K562 (cell line): ENCODE results near the gene SIGLEC11. TPM values are rescaled to one million over a fixed set of nuclear protein-coding genes. Genes with fewer than 3 reads are reported as not detected.

Experiments
- CBX2 ChIP-seq: fragments of 200-600 bp; sonication (generic); IDR thresholded peaks from one replicate; pipeline ENCODE4 v1.6.1; 2012; ENCODE audit warnings: mild to moderate bottlenecking, low read length, inconsistent platforms; ENCODE audit not compliant: insufficient read depth, poor library complexity, severe bottlenecking
- CEBPB ChIP-seq: fragments of 450-650 bp; IDR thresholded peaks from 2 replicates; pipeline ENCODE4 v1.6.1; 2016; ENCODE audit warnings: missing genetic modification characterization, missing compliant biosample characterization
- CREB3L1 ChIP-seq: fragments of 450-650 bp; IDR thresholded peaks from 2 replicates; pipeline ENCODE4 v1.6.1; 2014; ENCODE audit warnings: low read depth, mild to moderate bottlenecking, moderate library complexity, borderline replicate concordance
- CTCF ChIP-seq, 3 experiments: IDR thresholded peaks in 2 of 3; conservative IDR thresholded peaks in 1 of 3; 2 replicates each; pipeline ENCODE4 v1.5.1; 2011 to 2012; ENCODE audit warnings: low read length in 3 of 3, mild to moderate bottlenecking in 3 of 3, control low read depth in 2 of 3, improper control_type of control experiment in 1 of 3, inconsistent platforms in 1 of 3, low read depth in 1 of 3, mixed read lengths in 1 of 3, moderate library complexity in 1 of 3; ENCODE audit not compliant: insufficient read depth in 2 of 3
- JUN ChIP-seq, 2 experiments: sonication (generic) in 1 of 2; formaldehyde crosslinking in 1 of 2; IDR thresholded peaks; 2 replicates each; pipeline versions ENCODE4 v1.6.1 to v1.8.0; 2012 to 2022; ENCODE audit warnings: borderline replicate concordance in 2 of 2, mild to moderate bottlenecking in 2 of 2, improper control_type of control experiment in 1 of 2, low read depth in 1 of 2, low read length in 1 of 2, missing genetic modification reagents in 1 of 2
- LARP7 ChIP-seq: fragments of 450-650 bp; IDR thresholded peaks from 2 replicates; pipeline ENCODE4 v1.6.1; 2016
- PHB2 ChIP-seq: fragments of 450-650 bp; IDR thresholded peaks from 2 replicates; pipeline ENCODE4 v1.6.1; 2017; ENCODE audit warnings: low read depth
- POLR2G ChIP-seq: fragments of 200-400 bp; formaldehyde crosslinking; IDR thresholded peaks from 2 replicates; pipeline ENCODE4 v1.6.1; 2017; ENCODE audit warnings: low read depth, mild to moderate bottlenecking, antibody characterized with exemption, low read length, moderate library complexity
- RBFOX2 ChIP-seq: fragments of 200-400 bp; formaldehyde crosslinking; IDR thresholded peaks from 2 replicates; pipeline ENCODE4 v1.6.1; 2017; ENCODE audit warnings: low read depth, mild to moderate bottlenecking, low read length, moderate library complexity
- SOX6 ChIP-seq: fragments of 450-650 bp; IDR thresholded peaks from 2 replicates; pipeline ENCODE4 v1.6.1; 2014; ENCODE audit warnings: mild to moderate bottlenecking
- SP1 ChIP-seq: sonication (generic); formaldehyde crosslinking; IDR thresholded peaks from 2 replicates; pipeline ENCODE4 v1.8.1; 2022; ENCODE audit warnings: mild to moderate bottlenecking, missing genetic modification reagents
- TCF7 ChIP-seq: sonication (generic); IDR thresholded peaks from 2 replicates; pipeline ENCODE4 v1.6.1; 2016; ENCODE audit warnings: antibody characterized with exemption, borderline replicate concordance
- TEAD1 ChIP-seq, 2 experiments: fragments of 450-650 bp in 1 of 2; sonication (generic) in 1 of 2; formaldehyde crosslinking; IDR thresholded peaks; 2 replicates each; pipeline versions ENCODE4 v1.4.0 to v1.8.0; 2020 to 2022; ENCODE audit warnings: mild to moderate bottlenecking in 2 of 2, missing genetic modification reagents in 1 of 2
- ZNF174 ChIP-seq: fragments of 250-450 bp; sonication (Bioruptor Pico); IDR thresholded peaks from 2 replicates; pipeline ENCODE4 v1.4.0; 2020; ENCODE audit warnings: mild to moderate bottlenecking
- ZNF79 ChIP-seq: fragments of 250-450 bp; sonication (Bioruptor Pico); IDR thresholded peaks from 2 replicates; pipeline ENCODE4 v1.4.0; 2020; ENCODE audit warnings: low read depth, mild to moderate bottlenecking, moderate library complexity
- polyA plus RNA-seq, 8 experiments: library from polyadenylated mRNA; depleted of rRNA in 4 of 8; stranded (reverse) in 5 of 8; unstranded in 3 of 8; fragments of >200 nt; fragmentation: Nextera tagmentation in 2 of 8; fragmentation: Illumina TruSeq in 1 of 8; extraction: Ambion mirVana in 2 of 8; extraction: Trizol in 1 of 8; gene quantifications; 2 replicates each; pipeline versions ENCODE4 v1.2.1 to v1.2.3, GENCODE V29; 2011 to 2014; ENCODE audit warnings: inconsistent platforms in 1 of 8, missing spikeins in 1 of 8
- total RNA-seq, 7 experiments: library from RNA; depleted of rRNA in 6 of 7; stranded (reverse); fragments of >200 nt in 6 of 7; fragmentation: Illumina TruSeq in 2 of 7; extraction: Trizol in 2 of 7; gene quantifications; 2 replicates each; pipeline versions ENCODE4 v1.2.1 to v1.2.3, GENCODE V29; 2011 to 2021; ENCODE audit warnings: low replicate concordance in 1 of 7
- TF ChIP-seq, protein P1 (sequence below): fragments of 250-450 bp; sonication (Bioruptor Pico); IDR thresholded peaks from 2 replicates; pipeline ENCODE4 v1.9.0; 2021; ENCODE audit warnings: mild to moderate bottlenecking, inconsistent platforms
- TF ChIP-seq, protein P2 (sequence below): fragments of 250-450 bp; sonication (Bioruptor Pico); IDR thresholded peaks from 2 replicates; pipeline ENCODE4 v1.4.0; 2020; ENCODE audit warnings: mild to moderate bottlenecking, moderate library complexity, borderline replicate concordance

Gene SIGLEC11
- total and polyA plus RNA-seq, 9 of the 15 experiments (the other 6 are each of a cell fraction or from before 2014, with no cell fraction given): not detected

DNA sequence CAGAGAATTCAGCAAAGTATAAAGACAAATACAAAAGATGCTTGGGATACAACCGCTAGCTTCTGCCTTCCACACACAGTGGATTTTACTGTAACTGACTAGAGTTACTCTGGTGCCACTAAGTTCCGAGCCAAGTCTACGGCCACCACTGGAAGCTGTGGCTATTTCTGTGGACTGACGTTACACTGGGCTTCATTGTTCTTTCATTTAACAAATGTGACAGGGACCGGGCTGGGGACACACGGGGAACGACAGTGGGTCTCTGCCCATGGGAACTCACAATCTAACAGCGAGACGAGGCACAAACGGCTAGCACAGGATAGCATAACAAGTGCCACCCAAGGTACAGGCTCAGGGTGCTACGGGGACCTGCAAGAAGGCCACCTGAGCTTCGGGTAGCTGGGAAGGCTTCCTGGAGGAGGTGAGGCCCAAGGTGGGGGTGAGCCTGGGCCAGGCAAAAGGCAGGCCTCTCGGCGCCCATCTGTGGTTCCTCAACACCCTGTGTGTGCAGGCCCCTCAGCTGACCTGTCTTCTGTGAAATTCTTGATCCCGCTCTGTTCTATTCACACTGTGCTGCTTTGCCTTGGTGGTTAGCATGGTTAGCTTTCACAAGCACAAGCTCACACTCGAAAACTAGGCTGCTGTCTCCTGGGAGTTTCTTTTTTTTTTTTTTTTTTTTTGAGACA lies 54.0 kb downstream of the SIGLEC11 start (continued):
- TF ChIP-seq JUN (IDR thresholded peaks at IDR 0.05; ENCODE audit: borderline replicate concordance, low read depth, low read length) (no peak), JUN (CRISPR knock-in tag; IDR thresholded peaks at IDR 0.05; ENCODE audit: borderline replicate concordance) (no peak), LARP7 (no peak), SP1 (CRISPR knock-in tag) (no peak), POLR2G (peak; percentile 57; the same call in 1 of the 2 replicates), CREB3L1 (no peak), RBFOX2 (peak; percentile 16; the same call in 1 of the 2 replicates), SOX6 (no peak), CTCF (IDR thresholded peaks at IDR 0.05 in 2 of 3, conservative IDR thresholded peaks at IDR 0.05 in 1 of 3; ENCODE audit: insufficient read depth in 2 of 3, low read depth in 1 of 3, low read length in 3 of 3) (no peak), CBX2 (no peak), PHB2 (no peak), TEAD1 (CRISPR knock-in tag; IDR thresholded peaks at IDR 0.05) (no peak), TCF7 (no peak), ZNF174 (no peak), ZNF79 (CRISPR knock-in tag) (no peak), CEBPB (no peak)
- TF ChIP-seq, protein P1, sequence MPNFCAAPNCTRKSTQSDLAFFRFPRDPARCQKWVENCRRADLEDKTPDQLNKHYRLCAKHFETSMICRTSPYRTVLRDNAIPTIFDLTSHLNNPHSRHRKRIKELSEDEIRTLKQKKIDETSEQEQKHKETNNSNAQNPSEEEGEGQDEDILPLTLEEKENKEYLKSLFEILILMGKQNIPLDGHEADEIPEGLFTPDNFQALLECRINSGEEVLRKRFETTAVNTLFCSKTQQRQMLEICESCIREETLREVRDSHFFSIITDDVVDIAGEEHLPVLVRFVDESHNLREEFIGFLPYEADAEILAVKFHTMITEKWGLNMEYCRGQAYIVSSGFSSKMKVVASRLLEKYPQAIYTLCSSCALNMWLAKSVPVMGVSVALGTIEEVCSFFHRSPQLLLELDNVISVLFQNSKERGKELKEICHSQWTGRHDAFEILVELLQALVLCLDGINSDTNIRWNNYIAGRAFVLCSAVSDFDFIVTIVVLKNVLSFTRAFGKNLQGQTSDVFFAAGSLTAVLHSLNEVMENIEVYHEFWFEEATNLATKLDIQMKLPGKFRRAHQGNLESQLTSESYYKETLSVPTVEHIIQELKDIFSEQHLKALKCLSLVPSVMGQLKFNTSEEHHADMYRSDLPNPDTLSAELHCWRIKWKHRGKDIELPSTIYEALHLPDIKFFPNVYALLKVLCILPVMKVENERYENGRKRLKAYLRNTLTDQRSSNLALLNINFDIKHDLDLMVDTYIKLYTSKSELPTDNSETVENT: 0 out of 2 replicates have a peak, but pooled peaks have one; percentile 33
- TF ChIP-seq, protein P2, sequence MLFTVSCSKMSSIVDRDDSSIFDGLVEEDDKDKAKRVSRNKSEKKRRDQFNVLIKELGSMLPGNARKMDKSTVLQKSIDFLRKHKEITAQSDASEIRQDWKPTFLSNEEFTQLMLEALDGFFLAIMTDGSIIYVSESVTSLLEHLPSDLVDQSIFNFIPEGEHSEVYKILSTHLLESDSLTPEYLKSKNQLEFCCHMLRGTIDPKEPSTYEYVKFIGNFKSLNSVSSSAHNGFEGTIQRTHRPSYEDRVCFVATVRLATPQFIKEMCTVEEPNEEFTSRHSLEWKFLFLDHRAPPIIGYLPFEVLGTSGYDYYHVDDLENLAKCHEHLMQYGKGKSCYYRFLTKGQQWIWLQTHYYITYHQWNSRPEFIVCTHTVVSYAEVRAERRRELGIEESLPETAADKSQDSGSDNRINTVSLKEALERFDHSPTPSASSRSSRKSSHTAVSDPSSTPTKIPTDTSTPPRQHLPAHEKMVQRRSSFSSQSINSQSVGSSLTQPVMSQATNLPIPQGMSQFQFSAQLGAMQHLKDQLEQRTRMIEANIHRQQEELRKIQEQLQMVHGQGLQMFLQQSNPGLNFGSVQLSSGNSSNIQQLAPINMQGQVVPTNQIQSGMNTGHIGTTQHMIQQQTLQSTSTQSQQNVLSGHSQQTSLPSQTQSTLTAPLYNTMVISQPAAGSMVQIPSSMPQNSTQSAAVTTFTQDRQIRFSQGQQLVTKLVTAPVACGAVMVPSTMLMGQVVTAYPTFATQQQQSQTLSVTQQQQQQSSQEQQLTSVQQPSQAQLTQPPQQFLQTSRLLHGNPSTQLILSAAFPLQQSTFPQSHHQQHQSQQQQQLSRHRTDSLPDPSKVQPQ (CRISPR knock-in tag): no peak
